Spleen (tissue), 11 donors: ENCODE measurements around the gene BPIFA1. TPM values are rescaled to one million over a fixed set of nuclear protein-coding genes. Genes with fewer than 3 reads are reported as not detected.

ENCODE experiments used
- DNase-seq: peaks from one replicate; pipeline ENCODE4 v3.0.0-alpha.2; 2020
- H3K27ac ChIP-seq, 8 donors: fragments of 200-600 bp; sonication (generic) in 7 of 8; 1 replicate in 4 of 8; 2 replicates in 4 of 8; pipeline versions ENCODE4 v1.5.0 to v1.8.0; 2016 to 2021; ENCODE audit warnings: inconsistent platforms in 4 of 8, mild to moderate bottlenecking in 4 of 8, moderate library complexity in 1 of 8
- H3K27me3 ChIP-seq, 7 donors: fragments of 200-600 bp; sonication (generic) in 6 of 7; replicated peaks in 1 of 7; 1 replicate in 4 of 7; 2 replicates in 3 of 7; pipeline versions ENCODE4 v1.5.0 to v1.8.0; 2016 to 2021; ENCODE audit warnings: inconsistent platforms in 3 of 7, mild to moderate bottlenecking in 1 of 7
- H3K36me3 ChIP-seq, 6 donors: fragments of 200-600 bp; sonication (generic) in 5 of 6; 1 replicate in 4 of 6; 2 replicates in 2 of 6; pipeline versions ENCODE4 v1.5.0 to v1.8.0; 2016 to 2021; ENCODE audit warnings: inconsistent platforms in 2 of 6
- H3K4me1 ChIP-seq, 6 donors: fragments of 200-600 bp; sonication (generic) in 5 of 6; 1 replicate in 3 of 6; 2 replicates in 3 of 6; pipeline versions ENCODE4 v1.5.0 to v1.8.0; 2016 to 2021; ENCODE audit warnings: inconsistent platforms in 3 of 6
- H3K4me3 ChIP-seq, 8 donors: fragments of 200-600 bp; sonication (generic) in 7 of 8; 1 replicate in 4 of 8; 2 replicates in 4 of 8; pipeline versions ENCODE4 v1.5.0 to v1.8.0; 2016 to 2021; ENCODE audit warnings: inconsistent platforms in 4 of 8, mild to moderate bottlenecking in 4 of 8, moderate library complexity in 2 of 8
- H3K9me3 ChIP-seq, 8 donors: fragments of 200-600 bp; sonication (generic) in 7 of 8; 1 replicate in 4 of 8; 2 replicates in 4 of 8; pipeline versions ENCODE4 v1.5.0 to v1.8.0; 2016 to 2021; ENCODE audit warnings: inconsistent platforms in 4 of 8
- POLR2A ChIP-seq, 3 donors: fragments of 450-650 bp; IDR thresholded peaks; one replicate each; pipeline ENCODE4 v1.5.1; 2017; ENCODE audit warnings: antibody characterized with exemption in 3 of 3, mild to moderate bottlenecking in 1 of 3
- POLR2AphosphoS5 ChIP-seq, 3 donors: sonication (generic); formaldehyde crosslinking; IDR thresholded peaks; one replicate each; pipeline ENCODE4 v1.5.1; 2017; ENCODE audit warnings: antibody characterized with exemption in 3 of 3
- WGBS, 5 donors: extraction: QIAGEN DNeasy Blood & Tissue Kit in 3 of 5; methylation state at CpG; one replicate each; pipeline versions ENCODE4 v1.1.5 to v1.1.7; 2013 to 2018; 5-methylcytosine and 5-hydroxymethylcytosine counted together
- intact Hi-C: fragments of 100-400 bp; cut with DNase I; formaldehyde crosslinking; loops from one replicate; pipeline ENCODE4 v1.15.0; 2023; ENCODE audit warnings: low total_unique reads
- polyA plus RNA-seq, 3 donors: library from polyadenylated mRNA; stranded (reverse); fragments of 200-250 nt; gene quantifications; one replicate each; pipeline ENCODE4 v1.2.1, GENCODE V29; 2013
- total RNA-seq, 7 donors: library from RNA; depleted of rRNA in 3 of 7; stranded (reverse); fragments of >200 nt in 3 of 7; fragmentation: NEBNext Ultra II Directional in 4 of 7; extraction: Animal tissue kit (Norgen Biotek cat#: 25700) in 4 of 7; gene quantifications; one replicate each; pipeline versions ENCODE4 v1.1.0 to v1.2.1, GENCODE V29; 2016 to 2021
- TF ChIP-seq, protein P1 (sequence below), 11 experiments: fragments of 200-600 bp in 7 of 11; fragments of 450-650 bp in 4 of 11; sonication (generic) in 4 of 11; IDR thresholded peaks in 8 of 11; conservative IDR thresholded peaks in 3 of 11; 1 replicate in 7 of 11; 2 replicates in 4 of 11; pipeline versions ENCODE4 v1.4.0 to v1.8.0; 2016 to 2021; ENCODE audit warnings: antibody characterized with exemption in 11 of 11, inconsistent platforms in 4 of 11, mild to moderate bottlenecking in 1 of 11
- donor health status: healthy with polysubstance abuse.
- donor health status: DM: no; HTN: no; CAD: no; lungs with moderate emphysema.
- donor health status: DM: no; HTN: no; CAD: no.
- donor health status: Bipolar disorder and iron deficiency.
- donor health status: healthy.
- donor health status: DM: no; HTN: no; CAD: no.
- donor health status: DM: yes; HTN: yes; CAD: no.

BPIFA1 gene
- total and polyA plus RNA-seq, 10 donors = not detected

DNA sequence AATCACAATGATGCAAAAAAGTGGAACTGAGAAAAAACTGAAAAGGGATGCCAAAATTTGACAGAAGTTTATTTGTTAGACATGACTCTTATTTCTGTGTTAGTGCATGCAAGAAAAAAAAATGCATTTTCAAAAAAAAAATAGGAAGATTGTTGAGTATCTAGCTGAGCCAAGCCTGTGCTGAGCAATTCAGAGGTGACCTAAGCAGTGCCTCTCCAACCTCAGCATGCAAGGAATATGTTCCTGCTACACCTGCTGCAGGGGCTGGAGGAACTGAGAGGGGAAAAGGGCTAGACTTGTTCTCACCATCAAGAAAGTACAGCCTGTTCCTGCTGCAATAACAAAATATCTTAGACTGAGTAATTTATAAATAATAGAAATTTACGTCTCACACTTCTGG, 43.8 kb upstream of the BPIFA1 start:
- H3K27me3 ChIP-seq = peaks cover 0 to 47% (median 0%) of the 10 kb centered on the region in 7 donors
- no peak for DNase-seq
- 80 to 95% (median 91%) methylated on average over 1 of the region's 1 CpG for WGBS, 5 donors
- H3K36me3 ChIP-seq = no peaks in the 10 kb centered on the region
- no peaks in the 10 kb centered on the region for H3K9me3 ChIP-seq
- no peak overlapping the region for H3K4me3 ChIP-seq
- TF ChIP-seq POLR2A (IDR thresholded peaks at IDR 0.05) (no peak), POLR2AphosphoS5 (IDR thresholded peaks at IDR 0.05) (no peak)
- TF ChIP-seq, protein P1, sequence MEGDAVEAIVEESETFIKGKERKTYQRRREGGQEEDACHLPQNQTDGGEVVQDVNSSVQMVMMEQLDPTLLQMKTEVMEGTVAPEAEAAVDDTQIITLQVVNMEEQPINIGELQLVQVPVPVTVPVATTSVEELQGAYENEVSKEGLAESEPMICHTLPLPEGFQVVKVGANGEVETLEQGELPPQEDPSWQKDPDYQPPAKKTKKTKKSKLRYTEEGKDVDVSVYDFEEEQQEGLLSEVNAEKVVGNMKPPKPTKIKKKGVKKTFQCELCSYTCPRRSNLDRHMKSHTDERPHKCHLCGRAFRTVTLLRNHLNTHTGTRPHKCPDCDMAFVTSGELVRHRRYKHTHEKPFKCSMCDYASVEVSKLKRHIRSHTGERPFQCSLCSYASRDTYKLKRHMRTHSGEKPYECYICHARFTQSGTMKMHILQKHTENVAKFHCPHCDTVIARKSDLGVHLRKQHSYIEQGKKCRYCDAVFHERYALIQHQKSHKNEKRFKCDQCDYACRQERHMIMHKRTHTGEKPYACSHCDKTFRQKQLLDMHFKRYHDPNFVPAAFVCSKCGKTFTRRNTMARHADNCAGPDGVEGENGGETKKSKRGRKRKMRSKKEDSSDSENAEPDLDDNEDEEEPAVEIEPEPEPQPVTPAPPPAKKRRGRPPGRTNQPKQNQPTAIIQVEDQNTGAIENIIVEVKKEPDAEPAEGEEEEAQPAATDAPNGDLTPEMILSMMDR (IDR thresholded peaks at IDR 0.05 in 8 of 11, conservative IDR thresholded peaks at IDR 0.05 in 3 of 11) = no peak
- H3K4me1 ChIP-seq = no peaks in the 10 kb centered on the region
- intact Hi-C loops = no loop called here
- no peak overlapping the region for H3K27ac ChIP-seq

DNA sequence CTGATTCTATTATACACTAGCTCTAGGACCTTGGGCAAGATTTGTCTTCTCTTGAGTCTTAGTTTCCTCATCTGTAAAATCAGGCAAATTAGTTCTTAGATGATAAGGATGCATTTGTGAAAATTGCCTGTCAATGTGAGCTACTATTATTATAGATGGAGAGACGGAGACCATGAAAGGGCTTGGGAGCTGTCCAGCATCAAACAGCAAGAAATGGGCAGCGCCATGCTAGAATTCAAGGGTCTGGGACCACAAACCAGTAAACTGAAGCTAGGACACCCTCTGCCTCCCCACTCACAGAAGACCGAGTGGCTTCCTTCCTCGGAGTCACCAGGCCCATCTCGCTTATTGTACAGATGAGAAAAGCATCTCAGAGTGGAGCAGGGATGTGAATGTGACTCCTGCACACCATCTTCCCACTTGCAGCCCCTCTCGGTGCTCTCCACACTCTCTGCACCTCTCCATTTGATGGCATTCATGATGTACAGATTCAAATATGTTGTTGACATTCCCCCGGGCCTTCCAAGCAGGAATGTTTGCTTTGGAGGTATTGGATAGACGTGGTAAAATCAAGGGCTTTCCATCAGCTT, 42.8 kb upstream of the BPIFA1 start:
- WGBS, 5 donors = 62 to 77% (median 72%) methylated on average over 8 of the region's 8 CpGs
- no peaks in the 10 kb centered on the region for H3K4me1 ChIP-seq
- H3K27ac ChIP-seq = no peak overlapping the region
- H3K9me3 ChIP-seq = no peaks in the 10 kb centered on the region
- H3K36me3 ChIP-seq = no peaks in the 10 kb centered on the region
- DNase-seq = no peak
- TF ChIP-seq, protein P1 (IDR thresholded peaks at IDR 0.05 in 8 of 11, conservative IDR thresholded peaks at IDR 0.05 in 3 of 11) = no peak
- no peak for TF ChIP-seq POLR2A (IDR thresholded peaks at IDR 0.05)
- no peak for TF ChIP-seq POLR2AphosphoS5 (IDR thresholded peaks at IDR 0.05)
- H3K4me3 ChIP-seq = no peak overlapping the region
- intact Hi-C loops = no loop called here
- H3K27me3 ChIP-seq = peaks cover 0 to 57% (median 0%) of the 10 kb centered on the region in 7 donors

DNA sequence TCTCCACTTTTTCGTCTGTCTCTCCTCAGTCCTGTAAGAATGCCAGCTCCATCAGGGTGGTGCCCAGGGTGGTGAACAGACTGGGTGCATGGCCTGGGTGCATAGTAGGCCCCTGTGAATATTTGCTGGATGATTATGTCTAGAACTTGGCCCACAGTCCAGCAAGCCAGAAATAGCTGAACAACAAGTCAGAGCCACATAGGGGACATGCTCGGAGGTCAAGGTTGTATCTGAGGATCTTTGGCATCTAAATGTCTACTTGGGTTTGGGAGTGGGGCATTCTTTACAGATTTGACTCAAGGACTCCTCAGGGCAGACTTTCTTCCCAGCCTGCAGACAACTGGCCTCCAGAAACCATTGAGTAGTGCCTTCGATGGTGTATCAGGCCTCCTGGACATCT, 36.8 kb upstream of the BPIFA1 start:
- intact Hi-C loops = no loop called here
- Histone ChIP-seq H3K4me3 (no peak overlapping the region), H3K27me3 (peaks cover 0 to 43% (median 0%) of the 10 kb centered on the region in 7 donors), H3K4me1 (no peaks in the 10 kb centered on the region), H3K27ac (no peak overlapping the region), H3K9me3 (no peaks in the 10 kb centered on the region), H3K36me3 (no peaks in the 10 kb centered on the region)
- 74 to 92% (median 84%) methylated on average over 3 of the region's 3 CpGs for WGBS, 5 donors
- DNase-seq = no peak
- TF ChIP-seq, protein P1 (IDR thresholded peaks at IDR 0.05 in 8 of 11, conservative IDR thresholded peaks at IDR 0.05 in 3 of 11) = no peak

DNA sequence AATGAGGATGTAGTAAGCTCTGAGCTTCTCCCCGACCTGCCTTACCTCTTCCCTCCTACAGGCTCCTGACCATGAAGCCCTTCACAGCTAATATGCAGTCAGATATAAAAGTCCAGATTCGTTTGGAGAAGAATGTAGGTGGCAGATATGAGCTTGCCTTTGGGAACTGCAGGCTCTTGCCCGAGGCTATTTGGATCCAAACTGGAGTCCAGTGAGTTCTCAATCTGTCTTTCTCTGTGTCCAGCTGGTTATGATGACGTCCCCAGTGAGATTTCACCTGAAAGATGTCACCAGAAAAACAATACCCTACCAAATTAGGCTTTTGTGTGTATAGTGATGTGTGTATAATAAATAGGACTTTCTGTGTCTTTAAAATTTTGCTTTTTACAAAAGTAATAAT, 33.3 kb upstream of the BPIFA1 start:
- 45 to 71% (median 59%) methylated on average over 4 of the region's 4 CpGs for WGBS, 5 donors
- H3K9me3 ChIP-seq = no peaks in the 10 kb centered on the region
- no peak overlapping the region for H3K27ac ChIP-seq
- no peak for DNase-seq
- peaks cover 0 to 38% (median 0%) of the 10 kb centered on the region in 7 donors for H3K27me3 ChIP-seq
- no peak overlapping the region for H3K4me3 ChIP-seq
- TF ChIP-seq POLR2AphosphoS5 (IDR thresholded peaks at IDR 0.05) = no peak
- no peak for TF ChIP-seq POLR2A (IDR thresholded peaks at IDR 0.05)
- TF ChIP-seq, protein P1 (IDR thresholded peaks at IDR 0.05 in 8 of 11, conservative IDR thresholded peaks at IDR 0.05 in 3 of 11) = no peak
- no peaks in the 10 kb centered on the region for H3K36me3 ChIP-seq
- no peaks in the 10 kb centered on the region for H3K4me1 ChIP-seq
- intact Hi-C loops = no loop called here
